GM21529 (cell line): ENCODE results near the gene NGLY1.

Source experiments
- ATAC-seq: cut with Tn5 transposase; IDR thresholded peaks from one replicate; pipeline ENCODE4 v1.9.1; 2021; ENCODE audit not compliant: unreplicated experiment

Gene NGLY1

DNA sequence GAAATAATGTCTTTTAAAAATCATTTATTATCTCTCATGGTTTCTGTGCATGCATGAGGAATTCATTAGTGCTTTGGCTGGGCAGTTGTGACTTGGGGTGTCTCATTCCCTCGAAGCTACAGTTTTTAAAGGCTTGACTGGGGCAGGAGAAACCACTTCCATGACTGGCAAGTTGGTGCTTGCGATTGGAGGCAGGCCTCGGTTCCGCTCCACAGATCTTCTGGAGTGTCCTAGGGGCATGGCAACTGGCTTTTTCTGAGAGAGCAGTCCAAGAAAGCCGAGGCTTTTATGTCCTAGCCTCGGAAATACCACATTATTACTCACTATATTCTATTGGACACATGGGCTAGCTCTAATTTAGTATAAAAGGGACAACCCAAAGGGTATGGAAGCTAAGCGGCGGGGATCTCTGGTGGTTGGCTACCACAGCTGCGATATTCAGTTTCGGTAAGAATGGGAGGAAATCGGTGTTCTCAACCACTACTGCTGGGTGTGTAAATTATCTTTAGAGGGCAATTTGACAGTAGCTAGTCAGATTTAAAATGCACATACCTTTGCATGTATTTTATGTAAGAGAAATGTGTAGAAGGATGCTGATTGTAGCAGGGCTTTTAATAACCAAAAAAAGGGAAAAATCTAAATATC lies 69.8 kb downstream of the NGLY1 start:
- ATAC-seq: no peak

DNA sequence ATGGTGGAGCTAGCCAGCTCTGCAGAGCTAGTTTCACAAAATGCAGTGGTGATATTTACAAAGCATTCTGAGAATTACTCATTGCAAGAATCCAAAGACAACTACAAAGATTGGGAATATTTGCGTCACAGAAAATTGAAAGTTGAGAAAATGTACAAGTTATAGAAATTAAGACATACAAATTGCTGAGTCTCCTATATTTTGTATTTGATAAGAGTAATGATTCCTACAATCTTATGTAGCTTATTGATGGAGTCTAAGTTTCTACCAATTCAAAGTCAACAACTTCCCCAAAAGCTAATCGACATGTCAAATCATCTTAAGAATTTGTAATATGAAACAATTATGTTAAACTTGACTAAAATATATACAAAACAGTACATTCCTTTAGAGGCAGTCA lies 72.2 kb downstream of the NGLY1 start:
- ATAC-seq: no peak

DNA sequence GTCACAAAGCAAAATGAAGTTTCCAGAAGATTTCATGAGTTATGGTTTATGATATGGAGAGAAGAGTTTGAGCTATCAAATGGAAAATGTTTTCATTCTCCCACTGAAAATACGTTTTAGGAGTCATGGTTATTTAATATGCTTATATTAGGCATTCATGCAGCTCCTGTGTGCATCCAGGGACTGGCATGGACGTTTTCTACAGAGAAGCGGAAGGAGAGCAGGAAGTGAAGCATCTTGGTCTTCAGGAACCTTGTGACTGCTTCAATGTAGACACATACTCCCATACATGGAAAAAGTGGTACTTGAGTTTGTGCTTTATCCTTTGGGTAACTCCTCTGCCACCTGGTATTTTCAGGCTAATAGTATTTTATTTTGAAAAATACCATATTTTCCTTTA lies 75.2 kb downstream of the NGLY1 start:
- no peak for ATAC-seq

DNA sequence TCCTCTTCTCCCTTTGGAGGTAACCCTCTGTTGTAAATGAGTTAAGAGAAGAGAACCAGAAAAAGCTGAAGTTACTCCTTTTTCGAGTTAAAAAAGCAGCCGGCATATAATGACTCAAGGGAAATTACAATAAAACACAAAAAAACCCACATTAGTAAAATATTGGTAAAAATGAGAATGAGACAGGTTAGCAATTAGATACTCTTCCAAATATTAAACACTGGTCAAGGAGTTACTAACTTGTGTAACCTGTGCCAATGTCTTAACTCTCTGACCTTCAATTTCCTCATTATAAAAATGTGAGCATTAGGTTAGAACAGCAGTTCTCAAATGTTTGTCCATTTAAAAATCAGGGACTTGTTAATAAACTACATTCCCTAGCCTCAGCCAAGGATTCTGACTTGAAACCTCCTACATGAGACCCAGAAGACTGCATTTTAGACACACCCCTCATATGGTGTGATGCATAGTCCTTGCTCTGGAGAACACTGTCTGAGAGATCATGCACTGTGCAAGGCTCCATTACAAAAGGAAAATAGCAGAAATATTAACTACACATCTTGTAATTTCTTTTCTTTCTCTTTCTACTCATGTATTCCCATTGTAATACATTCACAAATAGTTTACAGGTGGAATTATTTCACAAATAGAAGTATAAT lies 75.8 kb downstream of the NGLY1 start:
- ATAC-seq: no peak

DNA sequence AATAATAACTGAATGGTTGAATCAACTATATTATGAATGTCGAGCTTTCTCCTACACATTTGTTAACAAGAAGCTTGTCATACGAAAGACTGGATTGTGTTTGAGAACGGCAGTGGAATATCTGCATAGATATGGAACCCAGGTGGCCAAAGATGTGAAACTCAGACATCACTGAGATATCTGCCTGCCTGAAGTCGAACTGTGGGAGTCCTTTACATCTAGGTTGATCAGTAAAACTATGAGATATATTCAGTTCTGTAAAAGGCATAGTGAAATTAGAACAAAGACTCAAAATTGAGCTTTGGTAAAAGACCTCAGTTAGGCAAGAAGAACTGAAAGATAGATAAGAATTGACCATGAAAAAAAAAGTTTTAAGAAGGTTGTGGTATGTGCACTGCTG lies 77.0 kb downstream of the NGLY1 start:
- ATAC-seq: no peak

DNA sequence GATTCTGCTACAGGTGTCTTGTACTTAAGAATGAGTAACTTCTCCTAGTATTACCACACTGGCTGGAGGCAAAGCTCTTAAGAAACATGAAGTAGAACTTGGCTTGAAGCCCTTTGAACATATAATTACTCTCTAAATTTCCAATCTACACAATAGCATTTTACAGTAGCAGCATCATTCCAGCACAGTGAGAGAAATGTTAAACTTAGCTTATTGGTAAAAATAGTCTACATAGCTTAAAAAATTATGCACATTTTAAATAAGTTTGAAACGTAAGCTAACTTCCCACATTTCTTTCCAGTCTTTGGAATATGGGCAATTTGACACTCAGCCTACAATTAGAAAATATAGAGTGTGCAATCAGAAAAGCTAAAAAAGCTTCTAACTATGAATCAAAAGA lies 85.7 kb downstream of the NGLY1 start:
- ATAC-seq: no peak

DNA sequence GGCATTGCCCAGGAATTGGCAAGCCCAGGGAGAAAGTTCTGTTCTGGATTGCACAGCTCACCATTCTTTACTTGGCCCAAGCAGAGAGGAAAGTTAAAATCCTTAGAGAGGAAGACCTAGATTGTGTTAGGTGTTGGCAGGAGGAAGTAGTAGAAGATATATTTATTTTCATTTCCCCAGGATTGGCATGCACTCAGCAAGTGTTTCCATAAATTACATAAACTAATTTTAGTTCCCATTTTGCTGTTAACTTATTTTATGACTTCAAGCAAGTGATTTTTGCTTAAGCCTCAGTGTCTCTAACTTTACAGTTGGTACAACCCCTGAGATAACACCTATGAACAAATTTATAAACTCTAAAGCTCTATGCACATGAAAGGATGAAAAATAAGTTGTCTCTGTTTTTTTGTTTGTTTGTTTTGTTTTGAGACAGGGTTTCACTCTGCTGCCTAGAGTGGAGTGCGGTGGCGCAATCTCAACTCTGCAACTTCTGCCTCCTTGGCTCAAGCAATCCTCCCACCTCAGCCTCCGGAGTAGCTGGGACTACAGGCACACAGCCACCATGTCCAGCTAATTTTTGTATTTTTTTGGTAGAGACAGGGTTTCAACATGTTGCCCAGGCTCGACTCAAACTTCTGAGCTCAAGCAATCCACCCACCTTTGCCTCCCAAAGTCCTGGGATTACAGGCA lies 87.4 kb downstream of the NGLY1 start:
- ATAC-seq: no peak

DNA sequence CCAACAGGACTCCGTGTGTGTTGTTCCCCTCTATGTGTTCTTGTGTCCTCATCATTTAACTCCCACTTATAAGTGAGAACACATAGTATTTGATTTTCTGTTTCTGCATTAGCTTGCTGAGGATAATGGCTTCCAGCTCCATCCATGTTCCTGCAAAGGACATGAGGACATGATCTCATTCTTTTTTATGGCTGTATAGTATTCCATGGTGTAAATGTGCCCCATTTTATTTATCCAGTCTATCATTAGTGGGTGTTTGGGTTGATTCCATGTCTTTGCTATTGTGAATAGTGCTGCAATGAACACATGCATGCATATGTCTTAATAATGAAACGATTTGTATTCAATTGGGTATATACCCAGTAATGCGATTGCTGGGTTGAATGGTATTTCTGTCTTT lies 90.0 kb downstream of the NGLY1 start:
- no peak for ATAC-seq

DNA sequence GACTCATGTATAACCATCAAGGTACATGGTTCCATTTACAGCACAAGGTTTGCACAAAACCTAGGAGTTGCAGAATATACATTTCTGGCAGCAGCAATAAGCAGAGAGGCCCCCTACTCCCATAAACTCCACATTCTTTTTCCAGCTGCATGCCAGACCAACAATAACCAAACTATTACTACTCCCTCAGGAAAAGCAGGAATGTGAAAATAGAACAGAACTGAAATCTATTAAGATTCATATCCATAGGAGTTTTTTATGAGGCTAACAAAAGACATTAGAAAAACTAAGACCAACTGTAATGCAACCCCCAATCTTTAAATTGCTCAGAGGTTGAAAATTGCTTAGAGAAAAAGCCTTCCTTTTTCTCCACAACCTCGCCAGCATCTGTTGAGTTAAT lies 90.9 kb downstream of the NGLY1 start:
- no peak for ATAC-seq

DNA sequence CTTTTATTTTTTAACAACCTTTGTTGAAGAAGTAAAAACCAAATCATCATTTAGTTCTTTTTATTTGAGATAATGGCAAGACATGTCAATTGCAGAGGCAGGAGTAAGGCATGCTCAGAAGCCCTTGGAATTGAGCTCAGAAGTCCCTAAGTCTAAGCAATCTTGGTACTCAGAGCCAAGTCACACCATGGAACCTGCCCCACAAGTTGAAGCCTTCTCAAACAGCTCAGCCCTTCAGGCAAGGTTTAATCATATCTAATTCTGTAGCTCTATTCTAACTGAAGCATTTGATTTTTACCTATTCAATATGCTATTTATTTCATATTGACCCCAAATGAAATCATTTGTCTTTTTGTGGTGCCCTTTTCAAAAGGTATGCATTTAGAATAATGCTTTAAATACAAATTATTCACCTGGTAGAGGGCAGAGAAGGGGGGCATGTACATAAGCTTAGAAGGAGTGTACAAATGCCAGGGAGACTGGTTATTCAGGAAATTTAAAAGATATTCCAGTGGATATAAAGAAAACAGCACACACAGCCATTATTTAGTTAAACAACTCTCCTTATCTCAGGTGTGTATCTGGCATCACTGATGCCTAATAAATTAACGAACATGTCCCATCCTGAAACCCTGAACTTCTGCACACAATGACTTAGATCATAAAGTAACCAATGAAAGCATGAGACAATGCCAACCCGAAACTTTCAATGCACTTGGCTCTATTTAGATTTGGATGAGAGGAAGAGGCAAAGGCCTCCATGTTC lies 92.3 kb downstream of the NGLY1 start:
- ATAC-seq: no peak

DNA sequence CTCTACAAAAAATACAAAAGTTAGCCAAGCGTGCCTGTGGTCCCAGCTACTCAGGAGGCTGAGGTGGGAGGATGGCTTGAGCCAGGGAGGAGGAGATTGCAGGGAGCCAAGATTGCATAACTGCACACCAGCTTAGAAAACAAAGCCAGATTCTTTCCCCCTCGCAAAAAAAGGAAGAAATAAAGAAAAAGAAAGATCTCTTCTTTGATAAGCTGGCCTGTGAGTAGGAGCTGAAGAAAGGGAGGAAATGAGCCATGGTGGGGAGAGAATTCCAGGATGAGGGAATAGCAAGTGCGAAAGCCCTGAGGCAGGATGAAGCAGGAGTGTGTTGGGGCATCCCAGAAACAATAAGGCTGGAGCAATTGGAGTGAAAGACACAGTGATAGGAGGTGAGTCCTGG lies 94.0 kb downstream of the NGLY1 start:
- ATAC-seq: no peak

DNA sequence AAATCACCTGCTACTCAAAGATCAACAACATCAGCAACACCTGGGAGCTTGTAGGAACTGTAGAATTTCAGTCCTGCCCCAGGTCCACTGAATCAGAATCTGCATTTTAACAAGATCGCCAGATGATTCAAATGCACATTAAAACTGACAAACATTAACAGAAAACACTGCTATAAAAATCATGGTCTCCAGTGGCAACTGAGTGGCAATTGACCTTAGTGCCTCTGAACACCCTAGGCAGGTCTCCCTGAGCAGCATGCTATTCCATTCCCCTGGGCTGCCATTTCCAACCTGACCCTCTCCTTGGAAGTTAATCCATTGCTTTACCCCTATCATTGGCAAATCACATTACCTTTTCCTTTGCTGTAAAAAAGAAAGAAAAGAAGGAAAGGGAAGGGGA lies 95.5 kb downstream of the NGLY1 start:
- ATAC-seq: no peak

DNA sequence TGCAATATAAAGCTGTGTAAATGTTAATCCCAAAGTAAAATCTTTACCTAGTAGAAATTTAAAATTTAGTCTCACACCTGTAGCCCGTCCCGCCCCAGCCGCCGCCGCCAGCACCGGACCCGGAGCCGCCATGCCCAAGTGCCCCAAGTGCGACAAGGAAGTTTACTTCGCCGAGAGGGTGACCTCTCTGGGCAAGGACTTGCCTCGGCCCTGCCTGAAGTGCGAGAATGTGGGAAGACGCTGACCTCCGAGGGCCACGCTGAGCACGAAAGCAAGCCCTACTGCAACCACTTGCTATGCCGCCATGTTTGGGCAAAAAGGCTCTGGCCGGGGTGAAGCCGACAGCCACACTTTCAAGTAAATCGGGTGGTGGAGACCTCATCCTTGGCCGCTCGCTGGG lies 96.5 kb downstream of the NGLY1 start:
- no peak for ATAC-seq

DNA sequence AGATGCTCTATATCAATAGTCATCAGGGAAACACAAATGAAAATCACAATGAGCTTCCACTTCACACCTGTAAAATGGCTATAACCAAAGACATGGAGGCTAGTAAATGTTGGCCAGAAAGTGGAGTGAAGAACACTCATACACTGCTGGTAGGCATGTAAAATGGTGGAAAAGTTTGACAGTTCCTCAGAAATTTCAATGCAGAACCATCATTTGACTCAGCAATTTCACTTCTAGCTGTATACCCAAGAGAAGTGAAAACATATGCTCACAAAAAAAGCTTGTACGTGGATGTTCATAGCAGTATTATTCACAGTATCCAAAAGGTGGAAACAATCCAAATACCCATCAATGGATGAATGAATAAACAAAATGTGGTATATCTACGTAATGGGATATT lies 99.4 kb downstream of the NGLY1 start:
- ATAC-seq: peak; percentile 48

DNA sequence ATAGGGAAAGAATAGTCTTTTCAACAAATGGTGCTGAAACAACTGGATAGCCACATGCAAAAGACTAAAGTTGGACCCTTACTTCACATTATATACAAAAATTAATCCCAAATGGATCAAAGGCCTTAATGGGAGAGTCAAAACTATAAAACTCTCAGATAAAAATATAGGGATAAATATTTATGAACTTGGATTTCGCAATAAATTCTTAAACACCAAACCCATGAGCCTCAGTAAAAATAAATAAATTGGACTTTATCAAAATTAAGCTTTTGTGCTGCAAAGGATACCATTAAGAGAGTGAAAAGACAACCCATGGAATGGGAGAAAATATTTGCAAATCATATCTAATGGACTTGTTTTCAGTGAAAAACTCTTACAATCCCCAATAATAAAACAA lies 99.8 kb downstream of the NGLY1 start:
- ATAC-seq: no peak

DNA sequence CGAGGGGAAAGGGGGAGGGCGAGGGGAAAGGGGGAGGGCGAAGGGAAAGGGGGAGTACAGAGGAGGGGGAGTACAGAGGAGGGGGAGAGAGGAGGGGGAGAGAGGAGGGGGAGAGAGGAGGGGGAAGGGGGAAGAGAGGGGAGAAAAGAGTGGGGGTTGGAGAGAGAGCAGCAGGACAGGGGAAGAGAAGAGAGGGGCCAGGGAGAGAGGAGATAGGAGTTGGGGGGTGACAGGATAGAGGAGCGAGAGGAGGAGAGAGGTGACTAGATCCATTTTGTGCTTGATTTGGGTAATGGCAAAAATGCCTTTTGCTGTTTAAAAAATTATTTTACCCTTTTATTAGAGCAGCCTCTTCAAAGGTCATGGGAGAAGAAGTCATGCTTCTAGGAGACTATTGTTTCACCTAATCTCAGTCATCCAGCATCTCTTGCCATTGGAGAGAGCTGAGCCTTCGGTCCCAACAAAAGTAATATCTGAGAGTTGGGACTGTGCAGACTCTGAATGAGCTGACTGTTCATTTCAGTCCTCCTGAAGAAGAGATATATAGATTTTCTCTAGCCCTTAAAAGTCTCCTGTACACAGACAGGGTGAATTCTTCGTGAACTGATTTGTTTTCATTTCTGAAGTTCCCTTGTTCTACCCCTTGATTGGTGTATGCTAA lies 103.5 kb downstream of the NGLY1 start:
- ATAC-seq: no peak

DNA sequence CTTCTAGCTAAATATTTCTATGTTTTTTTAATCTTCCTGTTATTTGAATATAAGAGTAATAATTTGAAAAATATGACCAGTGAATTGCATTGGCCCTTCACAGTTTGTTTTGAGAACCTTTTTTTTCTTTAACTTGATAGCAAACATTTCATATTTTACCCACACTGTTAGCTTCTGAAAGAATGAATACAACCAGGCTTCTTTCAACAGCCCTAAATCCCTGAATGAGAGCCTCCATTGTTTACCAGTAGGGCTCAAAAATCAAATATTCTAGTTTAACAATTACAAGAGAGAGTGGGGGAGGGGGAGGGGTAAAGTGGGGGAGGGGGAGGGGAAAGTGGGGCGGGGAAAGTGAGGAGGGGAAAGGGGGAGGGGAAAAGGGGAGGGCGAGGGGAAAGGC lies 104.1 kb downstream of the NGLY1 start:
- no peak for ATAC-seq

DNA sequence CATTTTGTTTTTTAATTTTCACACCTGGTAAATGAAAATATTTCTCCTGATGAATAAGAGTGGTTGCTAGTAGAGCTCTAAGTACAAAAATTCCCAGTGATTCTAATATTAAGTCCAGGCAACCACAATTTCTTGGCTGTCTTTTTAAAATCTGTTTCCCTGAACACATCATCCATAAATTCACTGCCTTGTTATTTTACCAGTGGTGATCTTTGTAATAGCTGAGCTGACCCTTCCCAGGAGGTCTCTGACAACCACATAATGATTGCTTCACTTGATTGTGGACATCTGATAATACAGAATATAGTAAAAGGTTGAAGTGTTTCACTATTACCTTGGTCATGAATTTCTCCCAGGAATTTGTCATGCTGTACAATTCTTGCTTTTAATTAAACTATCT lies 104.7 kb downstream of the NGLY1 start:
- no peak for ATAC-seq

DNA sequence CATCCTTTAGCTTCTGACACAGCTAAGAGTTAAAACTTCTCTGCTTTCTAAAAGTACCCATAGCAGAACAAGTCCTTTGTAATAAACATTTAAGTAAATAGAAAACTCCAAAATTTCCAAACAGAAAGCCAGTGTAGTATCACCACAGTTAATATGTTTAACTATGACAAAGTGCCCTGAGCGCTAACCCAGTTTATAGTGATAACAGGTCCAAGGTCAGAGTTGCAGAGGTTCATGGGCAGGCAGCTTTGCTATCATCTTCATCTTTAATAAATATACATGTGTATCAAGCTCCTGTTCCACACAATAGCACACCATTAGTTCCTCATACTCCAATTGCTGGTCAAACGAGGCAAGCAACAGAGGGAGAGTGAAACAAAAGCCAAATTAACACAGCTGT lies 106.1 kb downstream of the NGLY1 start:
- no peak for ATAC-seq

DNA sequence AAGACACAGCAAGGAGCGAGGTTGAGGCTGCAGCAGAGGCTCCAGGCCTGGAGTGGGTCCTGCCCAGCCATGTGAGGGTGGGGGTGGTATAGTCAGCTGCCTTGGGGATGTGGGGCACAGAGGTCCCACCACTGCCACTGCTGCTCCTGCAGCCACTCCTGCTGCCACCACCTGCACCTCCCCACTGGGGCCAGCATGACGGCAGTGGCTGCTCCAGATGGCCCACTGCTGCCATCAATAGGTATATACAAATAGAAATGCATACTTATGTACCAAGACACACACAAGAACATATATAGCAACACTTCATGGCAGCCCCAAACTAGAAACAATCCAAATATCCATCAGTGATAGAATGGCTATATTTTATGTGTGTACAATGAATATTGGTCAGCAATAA lies 108.6 kb downstream of the NGLY1 start:
- ATAC-seq: no peak

DNA sequence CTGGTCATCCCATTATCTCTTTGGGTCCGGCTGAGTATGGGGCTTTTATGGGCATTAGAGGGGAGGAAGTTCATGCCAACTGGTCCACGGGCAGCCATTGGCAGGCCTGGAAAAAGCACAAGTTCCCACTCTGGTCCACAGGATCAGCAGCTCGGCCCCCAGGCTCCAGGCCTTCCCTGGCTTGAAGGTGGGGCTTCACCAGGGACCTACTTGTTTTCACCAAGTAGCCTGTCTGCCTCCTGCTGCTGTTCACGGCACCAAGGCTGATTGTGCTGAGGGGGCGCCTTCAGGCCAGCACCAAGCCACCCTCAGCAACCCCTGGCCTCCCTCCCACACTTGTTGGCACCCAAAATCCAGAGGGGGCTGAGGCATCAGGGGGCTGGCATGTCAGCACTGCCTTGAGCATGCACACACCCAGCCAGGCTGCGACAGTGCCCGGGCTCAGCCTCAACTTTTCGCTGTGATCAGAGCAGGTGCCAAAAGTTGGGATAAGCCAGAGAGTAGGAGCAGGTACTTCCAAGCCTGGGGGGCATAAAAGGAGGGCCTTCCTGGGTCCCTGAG lies 109.4 kb downstream of the NGLY1 start:
- no peak for ATAC-seq
